Gastrocnemius medialis (tissue), 4 donors: ENCODE results near the gene GPER1.

Experiments
- CTCF ChIP-seq, 5 experiments: fragments of 450-650 bp in 3 of 5; fragments of 200-600 bp in 2 of 5; sonication (generic) in 2 of 5; IDR thresholded peaks in 4 of 5; conservative IDR thresholded peaks in 1 of 5; 1 replicate in 4 of 5; 2 replicates in 1 of 5; pipeline ENCODE4 v1.5.1; 2016 to 2019; ENCODE audit warnings: antibody characterized with exemption in 5 of 5, mild to moderate bottlenecking in 3 of 5, moderate library complexity in 3 of 5
- POLR2A ChIP-seq, 2 donors: fragments of 450-650 bp; IDR thresholded peaks; one replicate each; pipeline ENCODE4 v1.6.1; 2017; ENCODE audit warnings: antibody characterized with exemption in 2 of 2, mild to moderate bottlenecking in 2 of 2, moderate library complexity in 2 of 2

GRCh38 chr7:1119201-1119600 lies 31.3 kb downstream of the GPER1 start:
- no peak for TF ChIP-seq CTCF (IDR thresholded peaks at IDR 0.05 in 4 of 5, conservative IDR thresholded peaks at IDR 0.05 in 1 of 5)
- no peak for TF ChIP-seq POLR2A (IDR thresholded peaks at IDR 0.05)
